Neural crest cell (in vitro differentiated cells): ENCODE measurements around the gene GRB2. TPM values are rescaled to one million over a fixed set of nuclear protein-coding genes. Genes with fewer than 3 reads are reported as not detected.
A peak's percentile ranks its signal among the peaks of the same experiment; 100 is the strongest.

Source experiments
- DNase-seq: peaks from one replicate; pipeline ENCODE4 v3.0.0; 2021; ENCODE audit warnings: low read depth, mixed read lengths, low spot score
- H3K27ac Mint-ChIP-seq: one replicate; pipeline ENCODE4 v1.8.0; 2021; ENCODE audit warnings: mild to moderate bottlenecking, mixed read lengths; ENCODE audit not compliant: unreplicated experiment
- H3K27me3 Mint-ChIP-seq: 2 replicates; pipeline ENCODE4 v1.8.0; 2021; ENCODE audit warnings: low read depth, mild to moderate bottlenecking, mixed read lengths
- H3K36me3 Mint-ChIP-seq: 2 replicates; pipeline ENCODE4 v1.8.0; 2021; ENCODE audit warnings: low read depth, mild to moderate bottlenecking, mixed read lengths
- H3K4me1 Mint-ChIP-seq: 2 replicates; pipeline ENCODE4 v1.8.0; 2021; ENCODE audit warnings: mixed read lengths
- H3K4me3 Mint-ChIP-seq: one replicate; pipeline ENCODE4 v1.8.0; 2021; ENCODE audit warnings: mild to moderate bottlenecking, mixed read lengths
- H3K9me3 Mint-ChIP-seq: 2 replicates; pipeline ENCODE4 v1.8.0; 2021; ENCODE audit warnings: mixed read lengths
- total RNA-seq: library from RNA; stranded (reverse); gene quantifications from 2 replicates; pipeline ENCODE4 v1.2.1, GENCODE V29; 2021
- TF ChIP-seq, protein P1 (sequence below): fragments of 200-600 bp; sonication (generic); conservative IDR thresholded peaks from 2 replicates; pipeline ENCODE4 v1.5.0; 2021; ENCODE audit warnings: antibody characterized with exemption, mild to moderate bottlenecking

The GRB2 gene
- total RNA-seq, 1 donor from 2014 or later = 79.4 TPM

DNA sequence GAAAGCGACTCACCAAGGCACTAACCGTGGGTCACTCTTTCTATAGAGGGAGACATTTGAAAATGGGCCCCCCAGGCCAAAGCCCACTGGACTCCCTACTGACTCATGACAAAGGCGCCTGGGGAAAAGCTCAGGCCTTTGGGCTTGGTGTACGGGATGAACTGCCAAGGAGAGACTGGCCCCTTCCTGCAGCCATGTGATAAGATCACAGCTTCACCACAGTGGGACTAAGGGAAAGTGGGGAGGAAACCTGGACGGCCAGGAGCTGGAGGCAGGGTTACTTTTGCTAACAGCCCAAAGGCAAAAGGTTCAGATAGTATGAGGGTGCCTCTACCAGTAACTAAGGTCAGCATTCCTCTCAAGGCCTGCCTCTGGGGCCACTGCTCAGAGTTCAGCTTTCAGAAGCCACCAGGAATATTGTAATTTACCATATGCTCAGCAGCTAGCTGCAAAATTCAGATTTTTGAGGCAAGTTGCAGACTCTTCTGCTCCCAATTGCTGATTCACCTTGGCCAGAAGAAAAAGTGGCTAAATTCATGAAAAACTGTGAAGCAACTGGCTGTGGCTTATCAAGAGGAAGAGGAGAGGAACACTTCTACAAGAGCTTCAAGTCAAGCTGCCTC lies 79.1 kb downstream of the GRB2 start:
- no peak overlapping the region for H3K4me3 Mint-ChIP-seq
- no peaks in the 10 kb centered on the region for H3K4me1 Mint-ChIP-seq

GRCh38 chr17:75325827-75326225 lies 79.7 kb downstream of the GRB2 start:
- no peak overlapping the region for H3K4me3 Mint-ChIP-seq
- H3K4me1 Mint-ChIP-seq = no peaks in the 10 kb centered on the region
- H3K27me3 Mint-ChIP-seq = no peaks in the 10 kb centered on the region
- peak overlapping the region; percentile 35 for H3K27ac Mint-ChIP-seq
- no peaks in the 10 kb centered on the region for H3K9me3 Mint-ChIP-seq
- DNase-seq = no peak
- TF ChIP-seq, protein P1, sequence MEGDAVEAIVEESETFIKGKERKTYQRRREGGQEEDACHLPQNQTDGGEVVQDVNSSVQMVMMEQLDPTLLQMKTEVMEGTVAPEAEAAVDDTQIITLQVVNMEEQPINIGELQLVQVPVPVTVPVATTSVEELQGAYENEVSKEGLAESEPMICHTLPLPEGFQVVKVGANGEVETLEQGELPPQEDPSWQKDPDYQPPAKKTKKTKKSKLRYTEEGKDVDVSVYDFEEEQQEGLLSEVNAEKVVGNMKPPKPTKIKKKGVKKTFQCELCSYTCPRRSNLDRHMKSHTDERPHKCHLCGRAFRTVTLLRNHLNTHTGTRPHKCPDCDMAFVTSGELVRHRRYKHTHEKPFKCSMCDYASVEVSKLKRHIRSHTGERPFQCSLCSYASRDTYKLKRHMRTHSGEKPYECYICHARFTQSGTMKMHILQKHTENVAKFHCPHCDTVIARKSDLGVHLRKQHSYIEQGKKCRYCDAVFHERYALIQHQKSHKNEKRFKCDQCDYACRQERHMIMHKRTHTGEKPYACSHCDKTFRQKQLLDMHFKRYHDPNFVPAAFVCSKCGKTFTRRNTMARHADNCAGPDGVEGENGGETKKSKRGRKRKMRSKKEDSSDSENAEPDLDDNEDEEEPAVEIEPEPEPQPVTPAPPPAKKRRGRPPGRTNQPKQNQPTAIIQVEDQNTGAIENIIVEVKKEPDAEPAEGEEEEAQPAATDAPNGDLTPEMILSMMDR = no peak
- no peaks in the 10 kb centered on the region for H3K36me3 Mint-ChIP-seq

More for the DNA sequence above, 79.1 kb downstream of the GRB2 start:
- no peak for DNase-seq
- H3K27me3 Mint-ChIP-seq = no peaks in the 10 kb centered on the region
- TF ChIP-seq, protein P1 = no peak
- no peaks in the 10 kb centered on the region for H3K36me3 Mint-ChIP-seq
- H3K27ac Mint-ChIP-seq = peak overlapping the region; percentile 35
- no peaks in the 10 kb centered on the region for H3K9me3 Mint-ChIP-seq

DNA sequence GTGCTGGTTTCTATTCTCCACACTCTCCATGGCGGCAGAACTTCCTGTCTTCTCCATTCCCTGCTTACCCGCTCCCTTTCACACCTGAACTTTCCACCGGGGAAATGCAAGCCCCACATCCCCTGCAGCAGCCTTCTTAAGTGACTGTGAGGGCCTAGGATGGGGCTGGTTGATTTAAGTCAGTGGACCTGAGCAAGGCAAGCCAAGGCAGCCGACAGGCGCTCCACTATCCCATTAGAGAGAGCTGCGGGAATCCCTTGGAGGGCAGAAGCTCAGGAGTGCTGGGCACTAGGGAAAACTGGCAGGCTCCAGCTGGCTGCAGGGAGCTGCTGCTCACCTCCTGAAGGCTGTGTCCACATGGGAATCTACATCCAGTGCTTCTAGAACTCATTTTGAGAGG lies 80.1 kb downstream of the GRB2 start:
- Mint-ChIP-seq H3K36me3 (no peaks in the 10 kb centered on the region), H3K27ac (no peak overlapping the region), H3K4me3 (no peak overlapping the region), H3K9me3 (no peaks in the 10 kb centered on the region), H3K27me3 (no peaks in the 10 kb centered on the region), H3K4me1 (no peaks in the 10 kb centered on the region)
- TF ChIP-seq, protein P1 = no peak
- DNase-seq = no peak

DNA sequence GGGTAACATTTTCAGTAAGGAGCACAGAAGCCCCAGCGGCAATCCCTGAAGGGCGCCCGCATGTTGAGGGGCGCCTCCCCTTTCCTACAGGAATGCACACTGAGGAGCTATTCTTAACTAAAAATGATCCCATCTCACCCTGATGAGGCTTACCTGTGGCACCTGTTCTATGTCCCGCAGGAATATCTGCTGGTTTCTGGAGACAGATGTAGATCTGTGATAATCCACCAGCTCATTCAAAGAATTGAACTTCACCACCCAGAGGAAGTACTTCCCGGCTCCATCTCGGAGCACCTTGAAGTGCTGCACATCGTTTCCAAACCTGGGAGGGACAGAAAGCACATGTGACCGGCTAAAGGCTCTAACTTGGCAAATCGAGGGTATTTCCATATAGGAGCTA lies 84.0 kb downstream of the GRB2 start:
- Mint-ChIP-seq H3K4me1 (no peaks in the 10 kb centered on the region), H3K9me3 (no peaks in the 10 kb centered on the region), H3K27me3 (no peaks in the 10 kb centered on the region), H3K27ac (no peak overlapping the region), H3K4me3 (no peak overlapping the region), H3K36me3 (no peaks in the 10 kb centered on the region)
- no peak for DNase-seq
- TF ChIP-seq, protein P1 = no peak

DNA sequence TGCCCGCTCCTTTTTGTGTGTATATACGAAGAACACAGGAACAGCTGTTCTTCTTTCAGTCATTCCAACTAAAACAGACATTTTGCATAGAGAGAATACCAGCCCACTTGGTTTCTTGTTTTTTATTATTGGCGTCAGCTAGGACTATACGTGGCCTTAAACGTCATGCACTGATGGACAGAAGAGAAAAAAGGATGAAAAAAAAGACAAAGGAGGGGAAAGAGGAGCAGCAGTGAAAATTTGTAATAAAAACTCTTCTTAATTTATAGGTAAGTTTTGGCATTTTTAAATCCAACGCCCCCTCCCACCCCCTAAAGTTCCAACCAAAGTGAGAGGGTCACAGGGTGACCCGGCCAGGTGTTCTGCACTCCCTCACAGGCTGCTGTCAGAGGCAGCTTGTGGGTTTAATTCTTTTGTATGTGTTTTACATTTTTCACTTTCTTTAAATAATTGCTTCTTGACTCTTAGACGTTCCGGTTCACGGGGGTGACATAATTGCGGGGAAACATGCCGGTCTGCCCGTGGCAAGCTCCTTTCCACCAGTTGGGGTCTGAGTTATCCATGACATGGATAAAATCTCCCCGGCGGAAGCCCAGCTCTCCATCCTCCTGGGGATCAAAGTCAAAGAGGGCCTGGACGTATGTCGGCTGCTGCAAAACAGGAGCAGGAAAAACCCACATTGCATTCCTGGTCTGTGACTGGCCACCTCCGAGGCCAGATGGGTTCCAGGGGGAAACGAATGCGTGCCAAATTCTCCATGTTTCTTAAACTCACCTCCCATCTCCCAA lies 85.4 kb downstream of the GRB2 start:
- Mint-ChIP-seq H3K4me1 (no peaks in the 10 kb centered on the region), H3K4me3 (no peak overlapping the region), H3K27me3 (no peaks in the 10 kb centered on the region)

More for the DNA sequence above, 85.4 kb downstream of the GRB2 start:
- H3K27ac Mint-ChIP-seq = no peak overlapping the region
- DNase-seq = no peak
- H3K36me3 Mint-ChIP-seq = no peaks in the 10 kb centered on the region
- no peaks in the 10 kb centered on the region for H3K9me3 Mint-ChIP-seq
- TF ChIP-seq, protein P1 = no peak
